Tibial nerve (tissue), 4 donors: ENCODE data around the gene SHMT2. TPM values are rescaled to one million over a fixed set of nuclear protein-coding genes. Genes with fewer than 3 reads are reported as not detected.

Experiments used
- DNase-seq, 2 donors: peaks; one replicate each; pipeline ENCODE4 v3.0.0-alpha.2; 2019; ENCODE audit warnings: low spot score in 2 of 2
- H3K27ac ChIP-seq, 4 donors: fragments of 200-600 bp; sonication (generic) in 3 of 4; one replicate each; pipeline ENCODE4 v1.5.1; 2017 to 2019; ENCODE audit warnings: mild to moderate bottlenecking in 1 of 4
- H3K27me3 ChIP-seq, 2 donors: fragments of 200-600 bp; sonication (generic) in 1 of 2; one replicate each; pipeline versions ENCODE4 v1.5.1 to v1.6.0; 2017 to 2019
- H3K36me3 ChIP-seq, 3 donors: fragments of 200-600 bp; sonication (generic); one replicate each; pipeline ENCODE4 v1.5.1; 2018 to 2019
- H3K4me1 ChIP-seq, 4 donors: fragments of 200-600 bp; sonication (generic) in 3 of 4; one replicate each; pipeline ENCODE4 v1.5.1; 2017 to 2019
- H3K4me3 ChIP-seq, 4 donors: fragments of 200-600 bp; sonication (generic) in 3 of 4; one replicate each; pipeline ENCODE4 v1.5.1; 2017 to 2019; ENCODE audit warnings: mild to moderate bottlenecking in 1 of 4, moderate library complexity in 1 of 4
- H3K9me3 ChIP-seq, 4 donors: fragments of 200-600 bp; sonication (generic) in 3 of 4; one replicate each; pipeline ENCODE4 v1.5.1; 2017 to 2019
- CTCF ChIP-seq, 5 experiments: fragments of 200-600 bp in 3 of 5; fragments of 450-650 bp in 2 of 5; sonication (generic) in 3 of 5; IDR thresholded peaks; one replicate each; pipeline ENCODE4 v1.5.1; 2016 to 2019; ENCODE audit warnings: antibody characterized with exemption in 5 of 5, mild to moderate bottlenecking in 3 of 5, moderate library complexity in 2 of 5
- EP300 ChIP-seq, 2 donors: sonication (generic); formaldehyde crosslinking; IDR thresholded peaks; one replicate each; pipeline ENCODE4 v1.6.1; 2017; ENCODE audit warnings: antibody characterized with exemption in 2 of 2, mild to moderate bottlenecking in 1 of 2
- POLR2A ChIP-seq, 2 donors: fragments of 450-650 bp; IDR thresholded peaks; one replicate each; pipeline ENCODE4 v1.6.1; 2017; ENCODE audit warnings: antibody characterized with exemption in 2 of 2, mild to moderate bottlenecking in 2 of 2, moderate library complexity in 2 of 2
- WGBS, 2 donors: methylation state at CpG; one replicate each; pipeline ENCODE4 v1.1.5; 2018; 5-methylcytosine and 5-hydroxymethylcytosine counted together
- total RNA-seq, 4 donors: library from RNA; depleted of rRNA; stranded (reverse); fragments of >200 nt; gene quantifications; one replicate each; pipeline ENCODE4 v1.1.0, GENCODE V29; 2016

The SHMT2 gene
- total RNA-seq, 4 donors from 2014 or later: 18.4 to 77.3 (median 32.6) TPM

- Histone ChIP-seq H3K27ac (no peak overlapping the region), H3K4me1 (peaks cover 0 to 67% (median 35%) of the 10 kb centered on the region in 4 donors), H3K9me3 (no peaks in the 10 kb centered on the region), H3K36me3 (peaks cover 0 to 53% (median 3%) of the 10 kb centered on the region in 3 donors), H3K27me3 (peaks cover 0 to 32% of the 10 kb centered on the region in 2 donors), H3K4me3 (no peak overlapping the region)
- DNase-seq: no peak
- WGBS, 2 donors: 58 to 76% methylated on average over 7 of the region's 7 CpGs
- no peak for TF ChIP-seq EP300 (IDR thresholded peaks at IDR 0.05)
- no peak for TF ChIP-seq CTCF (IDR thresholded peaks at IDR 0.05)
- no peak for TF ChIP-seq POLR2A (IDR thresholded peaks at IDR 0.05)
Measured at GRCh38 chr12:57212701-57213057, 16.8 kb upstream of the SHMT2 start.

- Histone ChIP-seq H3K4me3 (no peak overlapping the region), H3K27ac (no peak overlapping the region), H3K4me1 (peaks cover 0 to 64% (median 35%) of the 10 kb centered on the region in 4 donors), H3K36me3 (peaks cover 0 to 48% (median 3%) of the 10 kb centered on the region in 3 donors), H3K9me3 (no peaks in the 10 kb centered on the region), H3K27me3 (peaks cover 0 to 37% of the 10 kb centered on the region in 2 donors)
- 9 to 10% methylated on average over 15 to 16 of the region's 16 CpGs for WGBS, 2 donors
- TF ChIP-seq POLR2A (IDR thresholded peaks at IDR 0.05) (no peak), CTCF (IDR thresholded peaks at IDR 0.05) (peak; percentile 88 to 97 (median 93)), EP300 (IDR thresholded peaks at IDR 0.05) (peak in 1 of 2 donors; percentile 35)
- peak; percentile 86 to 93 for DNase-seq
Measured at GRCh38 chr12:57213058-57213715, 16.3 kb upstream of the SHMT2 start.

- 66 to 69% methylated on average over 4 of the region's 4 CpGs for WGBS, 2 donors
- peaks cover 0 to 58% (median 33%) of the 10 kb centered on the region in 4 donors for H3K4me1 ChIP-seq
- H3K4me3 ChIP-seq: no peak overlapping the region
- H3K36me3 ChIP-seq: peaks cover 0 to 41% (median 0%) of the 10 kb centered on the region in 3 donors
- no peaks in the 10 kb centered on the region for H3K9me3 ChIP-seq
- no peak overlapping the region for H3K27ac ChIP-seq
- TF ChIP-seq POLR2A (IDR thresholded peaks at IDR 0.05): no peak
- no peak for TF ChIP-seq CTCF (IDR thresholded peaks at IDR 0.05)
- TF ChIP-seq EP300 (IDR thresholded peaks at IDR 0.05): no peak
- no peak for DNase-seq
- peaks cover 0 to 44% of the 10 kb centered on the region in 2 donors for H3K27me3 ChIP-seq
Measured at GRCh38 chr12:57213763-57214397, 15.6 kb upstream of the SHMT2 start.

GRCh38 chr12:57214398-57214781 lies 15.1 kb upstream of the SHMT2 start:
- no peak overlapping the region for H3K27ac ChIP-seq
- no peaks in the 10 kb centered on the region for H3K9me3 ChIP-seq
- 4 to 12% methylated on average over 14 of the region's 14 CpGs for WGBS, 2 donors
- H3K4me3 ChIP-seq: no peak overlapping the region
- peaks cover 0 to 58% (median 31%) of the 10 kb centered on the region in 4 donors for H3K4me1 ChIP-seq
- TF ChIP-seq EP300 (IDR thresholded peaks at IDR 0.05) (no peak), POLR2A (IDR thresholded peaks at IDR 0.05) (no peak), CTCF (IDR thresholded peaks at IDR 0.05) (peak; percentile 65 to 82 (median 73))
- H3K27me3 ChIP-seq: peaks cover 0 to 49% of the 10 kb centered on the region in 2 donors
- H3K36me3 ChIP-seq: peaks cover 0 to 36% (median 0%) of the 10 kb centered on the region in 3 donors
- DNase-seq: peak in 1 of 2 donors; percentile 59

- DNase-seq: no peak
- H3K4me3 ChIP-seq: no peak overlapping the region
- H3K36me3 ChIP-seq: peaks cover 0 to 29% (median 0%) of the 10 kb centered on the region in 3 donors
- H3K27me3 ChIP-seq: peaks cover 0 to 56% of the 10 kb centered on the region in 2 donors
- peaks cover 0 to 59% (median 30%) of the 10 kb centered on the region in 4 donors for H3K4me1 ChIP-seq
- TF ChIP-seq POLR2A (IDR thresholded peaks at IDR 0.05) (no peak), CTCF (IDR thresholded peaks at IDR 0.05) (no peak), EP300 (IDR thresholded peaks at IDR 0.05) (no peak)
- 30 to 36% methylated on average over 11 of the region's 11 CpGs for WGBS, 2 donors
- H3K9me3 ChIP-seq: no peaks in the 10 kb centered on the region
- no peak overlapping the region for H3K27ac ChIP-seq
Measured at GRCh38 chr12:57215065-57215464, 14.4 kb upstream of the SHMT2 start.
